Upper lobe of right lung (tissue), 1 donor: Measurements from ENCODE around the gene RXRA. TPM values are rescaled to one million over a fixed set of nuclear protein-coding genes. Genes with fewer than 3 reads are reported as not detected.

ENCODE experiments used
- ATAC-seq: fragments of 200-7000 bp; cut with Tn5 transposase; one replicate; pipeline ENCODE4 v1.9.1; 2020; ENCODE audit warnings: mild to moderate bottlenecking, moderate library complexity
- DNase-seq: peaks from one replicate; pipeline ENCODE4 v3.0.0-alpha.2; 2020
- H3K27ac ChIP-seq: fragments of 200-600 bp; one replicate; pipeline ENCODE4 v1.8.0; 2022
- H3K27me3 ChIP-seq: fragments of 200-600 bp; one replicate; pipeline ENCODE4 v1.8.0; 2022; ENCODE audit warnings: mild to moderate bottlenecking
- H3K36me3 ChIP-seq: fragments of 200-600 bp; one replicate; pipeline ENCODE4 v1.8.0; 2022
- H3K4me1 ChIP-seq: fragments of 200-600 bp; one replicate; pipeline ENCODE4 v1.8.0; 2022
- H3K4me3 ChIP-seq: fragments of 200-600 bp; one replicate; pipeline ENCODE4 v1.8.0; 2022; ENCODE audit warnings: mild to moderate bottlenecking
- H3K9me3 ChIP-seq: fragments of 200-600 bp; one replicate; pipeline ENCODE4 v1.8.0; 2022
- intact Hi-C: fragments of 100-400 bp; cut with DNase I; formaldehyde crosslinking; loops from one replicate; pipeline ENCODE4 v1.11.0; 2022
- total RNA-seq: library from RNA; stranded (reverse); fragmentation: NEBNext Ultra II Directional; extraction: Animal tissue kit (Norgen Biotek cat#: 25700); gene quantifications from one replicate; pipeline ENCODE4 v1.2.1, GENCODE V29; 2021
- TF ChIP-seq, protein P1 (sequence below): fragments of 200-600 bp; IDR thresholded peaks from one replicate; pipeline ENCODE4 v1.8.0; 2022; ENCODE audit warnings: antibody characterized with exemption
- donor health status: DM: no; HTN: yes; CAD: no; lungs with severe emphysema.

Gene RXRA
- total RNA-seq, 1 donor from 2014 or later, result 80.6 TPM

DNA sequence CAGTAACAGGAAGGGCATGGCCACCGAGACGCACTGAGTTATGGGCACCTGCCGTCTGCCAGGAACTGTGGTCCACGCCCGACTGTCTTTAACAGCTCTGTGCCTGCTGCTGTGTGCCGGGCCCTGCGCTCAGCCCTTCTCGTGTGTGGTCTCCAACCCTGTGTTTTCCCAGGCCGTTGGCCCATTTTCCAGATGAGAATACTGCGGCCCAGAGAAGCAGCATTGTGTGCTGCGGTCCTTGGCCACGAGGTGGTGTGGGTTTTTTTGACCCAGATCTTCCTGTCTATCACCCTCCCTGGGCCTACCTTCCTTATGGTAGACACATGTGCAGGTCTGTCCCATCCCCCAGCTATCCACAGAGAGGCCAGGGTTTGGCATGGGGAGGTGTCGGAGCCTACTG is 47.0 kb downstream of the RXRA start:
- Histone ChIP-seq H3K4me1 (peaks cover 78% of the 10 kb centered on the region), H3K9me3 (no peaks in the 10 kb centered on the region), H3K27me3 (no peaks in the 10 kb centered on the region), H3K27ac (peak overlapping the region; percentile 89), H3K36me3 (no peaks in the 10 kb centered on the region), H3K4me3 (peak overlapping the region; percentile 27)
- no peak for ATAC-seq
- TF ChIP-seq, protein P1, sequence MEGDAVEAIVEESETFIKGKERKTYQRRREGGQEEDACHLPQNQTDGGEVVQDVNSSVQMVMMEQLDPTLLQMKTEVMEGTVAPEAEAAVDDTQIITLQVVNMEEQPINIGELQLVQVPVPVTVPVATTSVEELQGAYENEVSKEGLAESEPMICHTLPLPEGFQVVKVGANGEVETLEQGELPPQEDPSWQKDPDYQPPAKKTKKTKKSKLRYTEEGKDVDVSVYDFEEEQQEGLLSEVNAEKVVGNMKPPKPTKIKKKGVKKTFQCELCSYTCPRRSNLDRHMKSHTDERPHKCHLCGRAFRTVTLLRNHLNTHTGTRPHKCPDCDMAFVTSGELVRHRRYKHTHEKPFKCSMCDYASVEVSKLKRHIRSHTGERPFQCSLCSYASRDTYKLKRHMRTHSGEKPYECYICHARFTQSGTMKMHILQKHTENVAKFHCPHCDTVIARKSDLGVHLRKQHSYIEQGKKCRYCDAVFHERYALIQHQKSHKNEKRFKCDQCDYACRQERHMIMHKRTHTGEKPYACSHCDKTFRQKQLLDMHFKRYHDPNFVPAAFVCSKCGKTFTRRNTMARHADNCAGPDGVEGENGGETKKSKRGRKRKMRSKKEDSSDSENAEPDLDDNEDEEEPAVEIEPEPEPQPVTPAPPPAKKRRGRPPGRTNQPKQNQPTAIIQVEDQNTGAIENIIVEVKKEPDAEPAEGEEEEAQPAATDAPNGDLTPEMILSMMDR, result no peak
- DNase-seq, result no peak
- intact Hi-C loops, result no loop called here

GRCh38 chr9:134373953-134374300 is 47.7 kb downstream of the RXRA start:
- H3K4me1 ChIP-seq, result peaks cover 82% of the 10 kb centered on the region
- no peak overlapping the region for H3K4me3 ChIP-seq
- ATAC-seq (no peak), DNase-seq (no peak)
- TF ChIP-seq, protein P1, result no peak
- H3K27me3 ChIP-seq, result no peaks in the 10 kb centered on the region
- H3K27ac ChIP-seq, result peak overlapping the region; percentile 89
- H3K9me3 ChIP-seq, result no peaks in the 10 kb centered on the region
- H3K36me3 ChIP-seq, result no peaks in the 10 kb centered on the region
- intact Hi-C loops, result no loop called here

DNA sequence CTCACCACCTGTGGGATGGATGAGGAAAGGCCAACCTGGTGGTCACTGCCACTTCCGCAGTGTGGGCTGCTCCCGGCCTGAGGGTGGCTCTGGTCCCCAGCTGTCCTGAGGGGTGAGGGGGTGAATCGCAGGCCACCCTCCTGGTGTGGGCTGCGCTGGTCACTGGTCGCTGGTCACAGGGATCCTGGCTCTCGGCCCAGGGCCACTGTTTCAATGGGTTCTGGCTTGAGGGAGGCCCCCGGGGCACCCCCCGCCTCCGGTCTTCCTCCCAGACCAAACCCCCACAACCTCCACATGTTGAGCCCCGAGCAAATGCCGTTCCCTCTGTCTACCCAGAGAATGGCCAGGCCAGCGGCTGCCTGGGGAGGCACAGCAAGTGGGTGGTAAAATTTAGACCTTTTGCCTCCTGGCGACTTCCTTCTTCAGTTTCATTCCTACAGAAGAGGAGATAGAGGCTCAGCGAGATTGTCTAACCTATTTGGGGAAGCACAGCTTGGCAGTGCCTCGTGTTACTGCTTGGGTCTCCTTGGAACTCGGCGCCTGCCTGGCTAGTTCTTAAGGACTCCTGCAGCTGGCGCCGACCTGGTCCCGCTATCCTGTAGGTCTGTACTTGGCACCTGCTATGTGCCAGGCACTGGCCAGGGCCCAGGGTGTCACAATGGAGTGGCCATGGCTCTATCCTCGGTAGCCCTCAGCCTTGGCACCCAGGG is 48.2 kb downstream of the RXRA start:
- peaks cover 87% of the 10 kb centered on the region for H3K4me1 ChIP-seq

DNA sequence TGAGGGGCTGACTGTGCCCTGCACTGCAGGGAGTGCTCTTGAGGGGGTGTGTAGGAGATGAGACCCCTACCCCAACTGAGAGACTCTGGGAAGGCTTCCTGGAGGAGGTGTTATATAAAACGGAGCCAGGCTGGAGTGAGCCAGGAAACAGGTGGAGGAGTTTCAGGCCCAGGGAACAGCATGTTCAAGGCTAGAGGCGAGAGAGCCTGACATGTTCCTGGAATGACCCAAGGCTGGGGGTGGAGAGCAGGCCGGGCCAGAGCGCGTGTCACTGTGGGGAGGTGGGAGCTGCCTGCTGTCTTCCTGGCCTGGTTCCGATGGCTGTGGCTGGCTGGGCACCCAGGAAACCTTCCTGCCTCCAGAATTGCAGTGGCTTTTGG is 48.7 kb downstream of the RXRA start:
- intact Hi-C loops, result no loop called here
- H3K27me3 ChIP-seq, result no peaks in the 10 kb centered on the region
- TF ChIP-seq, protein P1, result no peak
- peaks cover 88% of the 10 kb centered on the region for H3K4me1 ChIP-seq
- H3K4me3 ChIP-seq, result no peak overlapping the region
- peak; percentile 50 for ATAC-seq
- DNase-seq, result peak; percentile 88
- H3K9me3 ChIP-seq, result no peaks in the 10 kb centered on the region
- no peaks in the 10 kb centered on the region for H3K36me3 ChIP-seq
- H3K27ac ChIP-seq, result peak overlapping the region; percentile 89

More for the DNA sequence above, 48.2 kb downstream of the RXRA start:
- no peaks in the 10 kb centered on the region for H3K36me3 ChIP-seq
- no peaks in the 10 kb centered on the region for H3K27me3 ChIP-seq
- DNase-seq, result peak; percentile 84
- TF ChIP-seq, protein P1, result no peak
- H3K4me3 ChIP-seq, result no peak overlapping the region
- ATAC-seq, result peak; percentile 27
- intact Hi-C loops, result no loop called here
- no peaks in the 10 kb centered on the region for H3K9me3 ChIP-seq
- H3K27ac ChIP-seq, result peak overlapping the region; percentile 89

GRCh38 chr9:134375430-134376385 is 49.5 kb downstream of the RXRA start:
- peak overlapping the region; percentile 89 for H3K27ac ChIP-seq
- no peaks in the 10 kb centered on the region for H3K36me3 ChIP-seq
- H3K9me3 ChIP-seq, result no peaks in the 10 kb centered on the region
- intact Hi-C loops, result no loop called here
- ATAC-seq, result no peak
- no peaks in the 10 kb centered on the region for H3K27me3 ChIP-seq
- TF ChIP-seq, protein P1, result no peak
- H3K4me3 ChIP-seq, result no peak overlapping the region
- DNase-seq, result no peak
- H3K4me1 ChIP-seq, result peaks cover 84% of the 10 kb centered on the region
